GM21367 (cell line): Measurements from ENCODE around the gene NUDT1.

Experiments used
- ATAC-seq: cut with Tn5 transposase; IDR thresholded peaks from one replicate; pipeline ENCODE4 v1.9.1; 2021; ENCODE audit not compliant: unreplicated experiment

Gene NUDT1

GRCh38 chr7:2204446-2204845, 37.6 kb upstream of the NUDT1 start:
- ATAC-seq: no peak

- ATAC-seq: no peak
Observed at GRCh38 chr7:2205036-2205780, 36.8 kb upstream of the NUDT1 start.

DNA sequence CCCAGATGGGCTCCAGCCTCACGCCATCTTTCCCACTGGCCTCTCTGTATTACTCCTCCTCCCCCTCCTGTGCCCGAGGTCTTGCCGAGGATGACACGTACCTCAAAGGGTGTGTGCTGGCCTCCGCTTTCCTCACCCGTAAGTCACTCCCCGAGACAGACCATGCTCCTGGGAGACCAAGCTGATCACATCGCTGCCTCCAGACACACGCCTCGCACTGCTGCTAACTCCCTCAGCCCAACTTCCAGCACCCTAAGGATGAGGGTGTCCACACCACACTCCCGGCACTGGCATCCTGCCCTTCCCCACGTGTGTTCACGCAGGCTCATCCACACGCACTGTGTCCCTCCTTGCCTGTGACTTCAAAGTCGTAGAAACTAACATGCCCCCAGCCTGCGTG, 33.3 kb upstream of the NUDT1 start:
- ATAC-seq: no peak

DNA sequence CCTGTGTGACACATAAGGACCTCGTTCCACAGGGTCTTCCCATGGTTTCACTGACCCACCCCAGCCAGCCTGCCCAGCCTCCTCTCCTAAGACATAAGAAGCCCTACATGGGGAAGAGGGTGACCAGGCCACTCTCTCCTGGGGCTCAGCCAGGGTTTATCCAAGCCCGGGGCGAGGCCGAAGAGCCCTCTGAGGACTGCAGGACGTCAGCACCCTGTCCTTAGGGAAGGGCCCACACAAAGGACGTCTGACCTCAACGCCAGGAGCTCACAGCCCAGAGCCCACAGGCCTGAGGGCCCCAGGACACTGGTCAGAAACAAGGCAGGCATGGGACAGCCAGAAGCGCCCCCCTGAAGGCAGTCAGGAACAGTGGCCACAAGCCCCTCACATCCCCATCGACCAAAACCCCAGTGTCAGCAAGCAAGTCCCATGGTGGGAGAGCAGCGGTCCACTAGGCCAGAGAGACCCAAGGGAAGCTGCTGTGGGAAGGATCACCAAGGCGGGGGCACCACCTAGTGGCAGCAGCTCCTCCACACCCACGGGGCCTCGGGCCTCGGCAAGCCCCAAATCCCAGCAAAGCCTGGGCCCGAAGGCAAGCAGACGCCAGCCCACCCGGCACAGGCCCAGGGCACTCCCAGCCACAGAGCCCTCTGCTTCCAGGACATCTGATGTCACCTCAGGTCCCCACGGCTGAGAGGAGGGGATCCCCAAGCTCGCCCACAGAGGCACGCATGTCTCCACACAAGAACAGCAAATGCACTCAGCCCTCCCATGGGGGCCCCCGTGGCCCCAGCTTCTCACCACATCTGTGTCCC, 32.7 kb upstream of the NUDT1 start:
- no peak for ATAC-seq

DNA sequence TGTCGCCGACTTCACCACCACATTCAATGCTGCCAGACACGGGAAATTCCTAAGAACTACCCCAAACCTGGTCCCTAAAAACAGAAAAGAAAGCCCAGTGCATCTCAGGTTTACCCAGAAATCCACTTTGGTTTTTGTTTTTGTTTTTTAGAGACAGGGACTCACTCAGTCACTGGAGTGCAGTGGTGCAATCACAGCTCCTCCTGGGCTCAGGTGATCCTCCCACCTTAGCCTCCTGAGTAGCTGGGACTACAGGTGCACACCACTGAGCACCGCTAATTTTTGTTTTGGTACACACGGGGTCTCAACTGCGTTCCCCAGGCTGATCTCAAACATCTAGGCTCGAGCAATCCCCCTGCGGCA, 32.1 kb upstream of the NUDT1 start:
- no peak for ATAC-seq

- ATAC-seq: no peak
Observed at GRCh38 chr7:2210551-2211258, 31.3 kb upstream of the NUDT1 start.

DNA sequence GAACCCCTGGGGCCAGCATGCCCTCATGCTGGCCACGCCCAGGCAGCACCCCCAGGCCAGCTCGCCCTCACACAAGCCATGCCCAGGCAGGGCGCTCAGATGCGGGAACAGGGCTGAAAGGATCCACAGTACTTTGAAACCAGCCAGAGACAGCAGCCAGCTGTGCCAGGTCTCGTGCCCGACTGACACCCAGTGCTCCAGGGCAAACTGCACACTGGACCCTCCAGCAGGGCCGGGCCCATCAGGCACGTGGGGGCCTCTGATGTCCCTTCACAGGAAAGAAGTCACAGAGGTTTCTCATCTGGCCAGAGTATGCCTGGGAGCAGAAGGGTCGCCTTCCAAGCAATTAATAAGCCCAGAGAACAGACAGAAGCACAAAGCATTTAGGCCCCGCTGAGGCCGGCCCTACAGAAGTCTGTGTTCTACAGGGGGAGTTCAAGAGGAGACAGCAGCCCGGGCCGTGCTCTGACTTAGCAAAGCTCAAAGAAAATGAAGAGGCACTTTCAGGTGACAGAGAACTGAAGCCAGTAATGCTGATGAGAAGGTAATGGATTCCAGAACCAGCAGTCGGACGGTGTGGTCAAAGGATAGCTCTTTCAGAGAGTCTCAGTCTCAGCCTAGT, 30.7 kb upstream of the NUDT1 start:
- ATAC-seq: no peak

- ATAC-seq: no peak
Observed at GRCh38 chr7:2211926-2212325, 30.1 kb upstream of the NUDT1 start.

- no peak for ATAC-seq
Observed at GRCh38 chr7:2212906-2213305, 29.1 kb upstream of the NUDT1 start.

DNA sequence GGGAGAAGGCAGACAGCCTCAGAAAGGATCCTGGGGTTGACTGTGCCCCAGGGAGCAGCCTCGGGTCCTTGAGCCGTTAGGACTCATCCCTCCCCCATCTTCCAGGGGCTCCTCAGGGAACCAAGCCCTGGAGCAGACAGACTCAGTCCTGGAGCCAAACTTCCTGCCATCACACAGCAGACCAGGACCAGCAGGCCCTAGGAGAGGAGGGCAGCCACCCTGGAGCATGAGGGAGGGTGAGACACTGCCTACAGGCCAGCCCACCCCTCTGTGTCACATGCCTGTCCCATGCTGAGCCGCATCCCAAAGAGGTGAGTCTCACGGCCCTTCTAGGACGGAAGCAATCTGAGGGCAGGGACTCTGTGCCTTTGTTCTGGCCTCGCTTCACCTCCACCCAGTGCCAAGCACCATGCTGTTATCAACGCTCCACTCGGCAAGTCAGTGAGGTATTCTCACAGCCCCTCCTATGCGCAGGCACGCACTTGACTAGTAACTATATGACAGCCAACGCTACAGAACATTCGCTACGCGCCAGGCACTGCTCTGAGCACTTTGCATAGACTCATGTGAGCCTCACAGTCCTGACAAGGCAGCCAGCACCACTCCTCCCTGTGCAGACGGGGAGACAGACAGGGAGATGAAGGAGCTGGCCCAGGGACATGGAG, 28.3 kb upstream of the NUDT1 start:
- no peak for ATAC-seq

DNA sequence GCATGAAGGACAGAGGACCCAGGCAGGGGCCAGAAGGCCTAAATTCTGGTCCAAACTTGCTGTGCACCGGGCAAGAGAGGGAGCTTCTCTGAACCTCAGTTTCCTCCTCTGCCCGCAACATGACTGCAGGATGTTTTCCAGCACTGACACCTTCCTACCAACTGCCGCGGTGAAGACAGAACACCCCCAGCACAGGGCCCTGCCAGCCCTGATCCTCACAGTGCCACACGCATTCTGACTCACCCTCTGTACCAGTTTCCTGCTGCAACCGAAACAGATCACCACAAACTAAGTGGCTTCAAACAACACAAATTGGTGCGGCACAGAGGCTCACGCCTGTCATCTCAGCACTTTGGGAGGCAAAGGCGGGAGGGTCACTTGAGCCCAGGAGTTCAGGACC, 27.4 kb upstream of the NUDT1 start:
- ATAC-seq: no peak

DNA sequence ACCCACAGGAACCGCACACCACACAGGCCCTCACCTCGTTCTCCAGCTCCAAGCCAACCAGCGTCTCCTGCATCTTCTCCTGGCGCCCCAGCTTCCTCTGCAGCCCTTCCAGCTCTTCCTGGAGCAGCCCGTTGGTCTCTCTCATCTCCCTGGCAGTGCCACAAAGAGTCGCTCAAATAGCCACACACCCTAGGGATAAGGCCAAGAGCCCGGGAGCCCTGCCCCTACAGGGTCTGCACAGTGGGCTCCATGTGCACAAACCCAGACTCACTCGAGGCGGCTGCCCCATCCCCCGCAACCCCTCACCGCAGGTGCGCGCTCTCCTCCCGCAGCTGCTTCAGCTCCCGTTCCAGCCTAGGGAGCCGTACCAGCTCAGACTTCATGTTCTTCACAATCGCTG, 26.2 kb upstream of the NUDT1 start:
- no peak for ATAC-seq

GRCh38 chr7:2217206-2217605, 24.8 kb upstream of the NUDT1 start:
- no peak for ATAC-seq

DNA sequence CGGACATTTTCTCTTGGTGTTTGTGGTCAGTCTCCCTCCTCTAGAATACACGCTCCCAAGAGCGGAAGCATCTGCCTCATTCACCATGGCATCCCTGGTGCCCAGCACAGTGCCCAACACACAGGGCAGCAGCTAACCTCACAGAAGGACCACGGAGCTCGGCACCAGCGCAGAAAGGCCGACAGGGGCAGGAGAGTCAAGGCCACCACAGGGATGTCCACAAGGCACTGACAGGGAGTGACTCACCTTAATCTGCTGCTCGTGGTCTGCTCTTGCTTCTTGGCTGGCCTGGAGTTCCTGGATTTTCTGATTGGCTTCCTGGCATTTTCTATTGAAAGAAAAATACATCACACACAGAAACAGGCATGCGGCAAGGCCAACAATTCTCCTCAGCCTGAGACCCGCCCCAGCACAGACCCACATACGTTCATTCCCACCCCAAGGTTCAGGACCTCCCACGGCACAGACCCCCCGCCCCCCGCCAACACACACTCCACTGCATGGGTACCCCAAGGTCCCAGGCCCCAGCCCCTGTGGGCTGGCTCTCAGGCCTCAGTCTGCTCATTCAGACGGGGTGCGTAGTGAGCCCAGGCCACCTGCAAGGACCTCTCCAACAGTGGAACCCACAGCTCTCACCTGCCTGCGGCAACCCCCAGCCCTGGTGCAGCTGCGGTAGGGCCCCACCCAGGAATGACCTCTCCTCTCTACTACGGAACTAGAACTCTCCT, 24.1 kb upstream of the NUDT1 start:
- ATAC-seq: no peak

DNA sequence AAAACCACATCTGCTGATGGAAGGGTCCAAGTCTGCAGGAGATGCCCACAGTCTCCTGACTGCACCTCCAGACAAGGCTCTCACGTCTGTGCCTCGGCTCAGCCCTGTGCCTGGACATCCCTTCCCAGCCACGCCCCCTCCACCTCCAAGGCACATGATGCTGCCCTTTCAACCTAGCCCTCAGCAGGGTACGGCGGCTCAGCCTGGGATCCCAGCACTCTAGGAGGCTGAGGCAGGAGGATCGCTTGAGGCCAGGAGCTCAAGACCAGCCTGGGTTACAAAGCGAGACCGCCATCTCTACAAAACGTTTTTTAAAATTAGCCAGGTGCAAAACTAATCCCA, 23.6 kb upstream of the NUDT1 start:
- ATAC-seq: no peak

DNA sequence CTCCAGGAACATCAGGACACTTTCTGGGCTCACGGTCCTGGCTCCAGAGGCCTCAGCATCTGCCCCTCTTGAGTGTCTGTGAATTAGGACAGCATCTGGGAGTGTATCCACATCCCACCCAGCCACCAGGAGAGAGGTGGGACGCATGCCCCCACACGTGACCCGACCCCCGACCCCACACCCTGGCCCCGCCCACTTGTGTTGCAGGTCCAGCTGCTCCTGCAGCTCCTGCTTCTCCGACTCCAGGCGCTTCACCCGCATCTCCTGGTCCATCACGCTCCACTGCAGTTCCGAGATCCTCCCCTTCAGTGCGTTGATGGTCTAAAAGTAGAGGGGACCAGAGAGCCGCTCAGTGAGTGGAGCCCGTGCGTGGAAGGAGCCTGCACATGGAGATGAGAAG, 22.9 kb upstream of the NUDT1 start:
- ATAC-seq: no peak

DNA sequence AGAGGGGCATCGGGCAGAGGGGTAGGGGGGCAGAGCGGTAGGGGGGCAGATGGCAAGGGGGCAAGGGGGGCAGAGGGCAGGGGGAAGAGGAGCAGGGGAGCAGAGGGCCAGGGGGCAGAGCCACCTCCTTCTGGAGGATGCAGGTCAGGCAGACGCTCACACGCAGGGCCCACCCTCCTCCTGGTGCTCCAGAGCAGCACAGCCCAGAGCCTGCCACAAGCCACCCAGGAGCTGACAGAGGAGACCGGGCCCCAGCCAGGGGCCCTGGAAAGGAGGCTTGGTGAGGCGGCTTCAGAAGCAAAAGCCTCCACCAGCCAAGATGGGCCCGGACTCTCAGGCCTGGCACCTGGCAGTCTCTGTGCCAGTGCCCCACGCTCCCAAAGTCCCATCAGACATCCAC, 22.4 kb upstream of the NUDT1 start:
- no peak for ATAC-seq

GRCh38 chr7:2220030-2220429, 22.0 kb upstream of the NUDT1 start:
- ATAC-seq: no peak

DNA sequence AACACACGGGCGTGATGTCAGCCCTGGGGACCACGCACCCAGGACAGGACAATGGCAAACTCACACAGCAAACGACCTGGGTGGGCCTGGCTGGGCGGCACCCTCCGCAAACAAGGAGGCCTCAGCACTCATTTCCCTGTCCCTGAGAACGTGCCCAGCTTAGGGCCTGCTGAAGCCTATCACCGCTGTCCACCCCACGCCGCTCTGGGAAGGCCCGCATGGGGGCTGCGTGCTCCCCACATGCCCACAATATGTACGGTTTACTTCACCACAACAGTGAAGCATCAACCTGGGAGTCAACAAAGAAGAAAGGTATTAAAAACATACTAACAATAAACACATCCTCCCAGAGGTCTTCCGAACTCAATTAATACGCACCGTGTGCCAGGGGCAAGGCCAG, 21.5 kb upstream of the NUDT1 start:
- no peak for ATAC-seq

DNA sequence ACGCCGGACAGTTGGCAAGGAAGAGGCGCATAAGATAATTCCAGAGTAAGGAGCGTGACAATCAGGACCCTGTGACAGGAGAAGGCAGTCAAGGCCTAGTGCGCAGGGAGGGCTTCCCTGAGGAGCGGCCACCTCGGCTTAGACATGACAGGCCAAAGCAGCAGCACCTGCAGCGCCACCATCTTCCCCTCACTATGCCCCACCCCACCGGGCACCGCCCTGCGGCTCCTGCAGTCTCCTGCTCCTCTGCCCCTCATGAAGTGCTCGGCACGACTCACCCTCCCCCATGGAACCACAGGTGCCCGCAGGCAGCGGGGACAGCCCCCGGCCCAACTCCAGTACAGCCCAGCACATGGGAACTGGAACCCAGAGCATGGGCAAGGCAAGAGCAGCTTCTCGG, 21.1 kb upstream of the NUDT1 start:
- no peak for ATAC-seq

DNA sequence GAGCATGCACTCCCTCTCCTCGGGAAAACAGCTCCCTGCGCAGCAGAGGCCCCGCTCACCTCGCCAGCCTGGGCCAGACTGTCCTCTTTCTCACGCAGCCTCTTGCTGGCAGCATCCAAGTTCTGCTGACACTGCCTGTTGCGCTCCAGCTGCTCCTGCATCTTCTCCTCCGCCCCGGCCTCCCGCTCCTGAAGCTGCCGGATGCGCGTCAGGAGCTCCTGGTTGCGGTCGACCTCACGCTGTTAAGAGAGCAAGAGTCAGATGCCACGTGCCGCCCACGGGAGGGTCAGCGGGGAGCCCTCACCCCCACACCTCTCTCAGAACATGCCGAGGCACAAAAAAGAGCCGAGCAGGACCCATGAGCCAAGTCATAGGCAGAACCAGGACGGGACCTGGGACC, 19.5 kb upstream of the NUDT1 start:
- no peak for ATAC-seq
